Activated naive CD4-positive, alpha-beta T cell (primary cell): ENCODE measurements around the gene POU2F2.
"Not testable (repeated sequence)": the region's sequence is repeated elsewhere in the genome, so short reads cannot be mapped to it uniquely, and the experiment has no call there.

Experiments used
- DNase-seq, 4 experiments: peaks; one replicate each; lab custom pipeline; 2025; lab: John Stamatoyannopoulos, UW

The POU2F2 gene

DNA sequence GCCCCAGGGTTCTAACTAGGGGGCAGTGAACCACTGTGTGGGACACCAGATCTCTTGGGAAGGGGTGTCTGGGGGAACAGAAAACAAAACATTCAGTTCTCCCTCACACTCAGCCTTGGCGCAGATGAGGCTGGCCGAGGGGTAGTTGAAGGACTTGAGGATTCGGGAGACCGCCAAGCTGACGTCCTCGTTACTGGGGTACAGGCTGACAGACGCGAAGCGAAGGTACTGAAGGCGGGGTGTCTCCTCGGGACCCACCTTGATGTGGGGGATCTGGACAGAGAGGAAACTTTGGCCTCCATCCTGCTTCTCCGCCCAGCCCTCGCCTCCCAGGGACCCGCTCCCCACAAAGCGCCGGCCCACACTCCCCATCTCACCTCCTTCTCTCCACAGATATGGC, 69.9 kb downstream of the POU2F2 start:
- DNase-seq = no peak

DNA sequence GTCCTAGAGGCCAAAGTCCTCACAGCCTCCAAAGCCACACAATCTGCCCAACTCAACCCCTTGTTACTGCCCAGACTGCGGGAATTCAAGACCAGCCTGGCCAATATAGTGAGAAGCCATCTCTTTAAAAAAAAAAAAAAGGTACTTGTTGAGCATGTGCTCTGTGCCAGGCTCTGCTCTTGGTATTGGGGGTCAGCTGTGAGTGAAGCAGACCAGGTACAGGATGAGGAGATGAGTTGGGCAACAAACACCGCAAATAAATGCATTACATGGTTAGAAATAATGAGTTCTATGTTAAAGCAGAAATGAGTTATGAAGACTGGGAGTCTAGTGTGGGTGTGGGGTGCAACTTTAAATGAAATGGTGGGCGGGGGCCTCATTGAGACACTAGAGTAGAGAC, 72.1 kb downstream of the POU2F2 start:
- DNase-seq = no peak

DNA sequence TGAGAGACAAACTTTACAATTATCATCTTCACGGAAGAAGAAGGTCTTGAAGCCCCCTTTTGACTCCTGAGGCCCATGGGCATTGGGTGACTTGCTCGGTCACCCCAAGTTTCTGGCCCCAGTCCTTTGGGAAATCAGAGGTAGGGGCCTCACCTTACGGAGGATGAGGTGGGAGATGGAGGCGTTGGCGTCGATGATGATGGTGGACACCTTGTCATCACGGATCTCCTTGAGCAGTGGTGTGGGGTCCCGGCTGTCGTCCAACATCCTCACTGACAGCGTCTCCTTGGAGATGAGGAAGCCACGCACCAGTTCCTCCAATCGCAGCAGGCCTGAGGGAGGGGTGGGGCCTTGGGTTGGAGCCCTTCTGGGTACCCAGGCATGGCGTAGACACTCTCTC, 73.0 kb downstream of the POU2F2 start:
- no peak for DNase-seq

DNA sequence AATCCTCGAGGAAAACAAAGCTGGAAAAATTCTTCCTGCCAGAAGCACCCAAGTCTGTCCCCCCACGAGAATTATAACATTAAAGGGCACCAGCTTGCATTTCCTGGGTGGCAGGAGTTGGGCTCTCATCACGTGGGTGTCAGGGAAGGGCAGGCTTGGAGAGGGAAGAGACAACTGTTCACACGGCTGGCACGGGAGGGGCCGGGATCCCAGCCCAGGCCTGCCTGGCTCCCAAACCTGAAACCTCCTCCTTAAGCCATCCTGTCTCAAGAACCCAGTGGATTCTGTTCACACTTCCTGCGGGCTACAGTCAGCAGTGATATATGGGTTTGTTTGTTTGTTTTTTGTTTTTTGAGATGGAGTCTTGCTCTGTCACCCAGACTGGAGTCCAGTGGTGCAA, 74.4 kb downstream of the POU2F2 start:
- no peak for DNase-seq

DNA sequence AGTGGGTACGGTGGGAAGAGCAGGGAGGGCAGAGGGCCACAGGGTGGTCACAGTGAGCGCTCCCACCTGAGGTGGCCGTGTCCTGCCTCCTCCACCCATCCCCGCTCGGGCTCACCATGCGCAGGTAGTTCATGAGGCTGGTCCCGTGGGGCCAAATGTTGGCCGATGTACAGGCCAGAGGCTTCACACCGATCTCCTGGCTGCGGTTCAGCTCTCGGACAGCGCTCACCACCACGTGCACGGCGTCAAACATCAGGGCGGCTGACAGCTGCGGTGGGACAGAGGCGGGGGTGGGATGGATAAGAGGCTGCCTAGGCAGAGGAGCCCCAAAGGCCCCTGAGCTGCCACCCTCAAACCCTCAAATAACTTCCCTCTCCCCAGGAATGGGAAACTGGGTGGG, 78.0 kb downstream of the POU2F2 start:
- no peak for DNase-seq

DNA sequence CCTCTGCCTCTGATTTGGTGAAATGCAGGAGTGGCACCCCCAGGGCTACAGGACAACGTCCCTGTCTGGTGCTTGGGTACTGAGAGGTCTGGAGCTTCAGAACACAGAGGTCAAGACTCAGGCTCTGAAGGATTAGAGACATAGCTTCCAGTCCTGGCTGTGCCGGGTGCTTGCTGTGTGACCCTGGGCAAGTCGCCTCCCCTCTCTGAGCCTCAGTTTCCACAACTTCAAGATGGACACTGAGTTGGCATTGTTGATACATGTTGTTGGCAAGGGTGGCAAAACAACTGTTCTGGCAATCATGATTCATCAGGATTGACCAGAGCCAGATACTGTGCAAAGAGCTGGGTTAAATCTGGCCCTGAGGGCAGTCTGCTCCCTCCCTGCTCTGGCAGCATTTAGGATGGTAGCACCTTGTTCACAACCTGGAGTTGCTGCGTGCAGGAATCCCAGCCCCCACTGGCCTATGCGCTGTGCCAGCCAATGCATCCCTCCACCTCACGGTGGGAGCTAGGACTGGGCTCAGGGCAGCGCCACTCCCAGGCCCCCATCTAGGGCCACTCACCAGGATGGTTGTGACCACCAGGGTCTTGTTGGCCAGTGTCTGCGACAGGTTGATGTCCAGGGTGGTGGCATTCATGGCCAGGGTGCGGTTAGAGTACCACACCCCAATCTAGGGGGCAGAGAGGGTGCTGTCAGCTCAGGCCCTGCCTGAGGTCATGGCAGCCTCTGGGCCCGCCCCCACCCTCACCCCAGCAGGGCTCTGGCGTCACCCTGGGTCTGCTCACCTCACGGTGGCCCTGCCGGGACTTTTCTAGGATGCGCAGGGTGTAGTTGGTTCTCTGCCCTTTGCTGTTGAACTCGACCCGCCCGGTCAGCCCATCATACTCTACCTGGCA, 79.0 kb downstream of the POU2F2 start:
- no peak for DNase-seq

DNA sequence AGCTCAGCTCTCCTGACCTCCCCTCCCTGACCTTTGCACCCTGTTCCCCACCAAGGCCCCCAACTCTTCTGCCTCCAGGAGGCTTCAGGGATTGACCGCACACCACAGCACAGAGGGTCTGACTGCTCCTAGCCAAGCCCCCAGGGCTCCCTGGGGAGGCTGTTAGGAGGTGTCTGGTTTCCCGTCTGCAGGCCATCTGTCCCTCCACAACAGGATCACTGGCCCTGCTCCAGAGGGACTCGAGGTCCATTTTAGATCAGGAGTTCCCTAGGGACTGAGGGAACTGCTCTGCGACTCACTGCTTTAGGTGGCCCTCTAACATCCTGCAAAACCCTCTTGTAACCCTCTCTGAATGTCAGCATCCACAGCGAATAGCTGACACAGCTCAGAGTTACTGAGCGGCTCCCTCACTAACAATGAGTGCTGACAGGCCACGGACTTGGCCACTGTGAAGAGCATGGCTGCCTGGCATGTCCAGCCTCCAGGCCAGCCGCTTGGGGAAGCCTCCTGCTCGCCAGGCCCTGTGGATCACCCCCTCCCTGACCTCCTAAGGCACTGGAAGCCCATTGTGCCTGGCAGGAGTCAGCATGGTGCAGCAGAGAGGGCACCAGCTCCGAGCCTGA, 79.9 kb downstream of the POU2F2 start:
- DNase-seq = no peak

DNA sequence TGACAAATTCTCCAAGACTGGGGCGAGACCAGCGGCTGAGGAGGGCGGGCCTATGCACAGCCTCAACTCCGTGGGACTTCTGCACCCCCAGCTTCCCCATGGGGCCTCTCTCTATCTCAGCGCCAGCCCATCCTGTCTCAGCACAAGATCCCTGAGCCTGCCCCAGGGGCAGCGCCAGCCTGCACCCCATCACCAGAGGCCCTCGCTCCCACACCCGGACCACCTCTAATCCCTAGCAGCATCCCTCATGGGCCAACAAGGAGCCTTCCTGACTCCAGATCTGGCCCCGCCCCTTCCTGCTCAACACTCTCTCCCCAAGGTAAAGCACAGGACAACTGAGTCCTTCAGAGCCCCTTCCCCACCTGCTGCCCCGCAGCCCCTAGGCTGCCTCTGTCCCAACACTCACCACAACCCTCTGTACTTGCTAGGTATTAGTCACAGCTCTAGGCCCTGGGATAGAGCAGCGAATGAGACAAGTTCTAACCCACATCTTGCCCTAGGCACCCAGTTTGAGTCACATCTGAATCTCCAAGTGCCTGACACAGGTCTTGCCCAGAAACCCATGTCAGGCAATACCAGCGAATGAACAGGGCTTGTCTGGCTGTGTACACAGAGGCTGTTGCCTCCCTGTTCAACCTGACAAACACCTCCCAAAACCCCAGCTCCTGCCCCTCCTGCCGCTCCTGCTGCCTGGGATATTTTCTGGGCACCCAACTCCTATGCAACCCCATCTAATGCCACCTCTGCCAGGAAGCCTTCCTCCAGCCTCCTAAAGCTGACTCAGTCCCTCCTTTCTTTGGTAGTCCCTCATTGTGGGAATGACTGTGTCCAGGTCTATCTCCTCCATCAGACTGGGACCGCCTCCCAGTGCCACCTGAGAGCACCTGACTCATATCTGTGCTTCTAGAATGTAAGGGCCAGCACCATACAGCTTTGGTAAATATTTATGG, 80.8 kb downstream of the POU2F2 start:
- no peak for DNase-seq

DNA sequence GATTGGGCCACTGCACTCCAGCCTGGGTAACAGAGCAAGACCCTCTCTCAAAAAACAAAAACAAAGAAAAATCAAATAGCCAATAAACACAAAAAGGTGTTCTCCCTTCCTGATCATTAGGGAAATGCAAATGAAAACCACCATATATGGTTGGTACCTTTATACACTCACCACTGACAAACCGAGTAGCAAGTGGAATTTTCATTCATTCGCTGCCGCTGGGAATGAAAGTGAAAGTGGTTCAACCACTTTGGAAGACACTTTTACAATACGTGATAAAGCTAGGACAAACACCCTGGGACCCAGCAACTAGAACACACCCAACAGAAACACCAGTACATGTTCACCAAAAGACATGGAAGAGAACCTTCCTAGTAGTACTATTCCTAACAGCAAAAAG, 83.3 kb downstream of the POU2F2 start:
- no peak for DNase-seq

DNA sequence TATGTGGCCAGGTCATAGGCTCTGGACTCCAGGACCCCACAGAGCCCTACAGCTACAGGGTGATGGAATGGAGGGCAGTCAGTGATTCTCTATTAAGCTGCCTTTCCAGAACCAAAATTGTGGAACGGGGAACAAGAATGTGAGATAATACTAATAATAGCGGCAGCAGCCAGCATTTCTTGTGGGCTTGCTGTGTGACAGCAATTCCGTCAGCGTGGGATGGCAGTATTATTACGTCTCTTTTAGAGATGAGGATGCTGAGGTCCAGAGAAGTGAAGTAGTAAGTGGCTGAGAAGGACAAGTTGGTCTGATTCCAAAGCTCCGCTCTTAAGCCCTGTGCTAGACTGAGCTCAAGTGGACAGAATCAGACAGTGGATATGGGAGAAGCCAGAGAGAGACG, 86.7 kb downstream of the POU2F2 start:
- no peak for DNase-seq

DNA sequence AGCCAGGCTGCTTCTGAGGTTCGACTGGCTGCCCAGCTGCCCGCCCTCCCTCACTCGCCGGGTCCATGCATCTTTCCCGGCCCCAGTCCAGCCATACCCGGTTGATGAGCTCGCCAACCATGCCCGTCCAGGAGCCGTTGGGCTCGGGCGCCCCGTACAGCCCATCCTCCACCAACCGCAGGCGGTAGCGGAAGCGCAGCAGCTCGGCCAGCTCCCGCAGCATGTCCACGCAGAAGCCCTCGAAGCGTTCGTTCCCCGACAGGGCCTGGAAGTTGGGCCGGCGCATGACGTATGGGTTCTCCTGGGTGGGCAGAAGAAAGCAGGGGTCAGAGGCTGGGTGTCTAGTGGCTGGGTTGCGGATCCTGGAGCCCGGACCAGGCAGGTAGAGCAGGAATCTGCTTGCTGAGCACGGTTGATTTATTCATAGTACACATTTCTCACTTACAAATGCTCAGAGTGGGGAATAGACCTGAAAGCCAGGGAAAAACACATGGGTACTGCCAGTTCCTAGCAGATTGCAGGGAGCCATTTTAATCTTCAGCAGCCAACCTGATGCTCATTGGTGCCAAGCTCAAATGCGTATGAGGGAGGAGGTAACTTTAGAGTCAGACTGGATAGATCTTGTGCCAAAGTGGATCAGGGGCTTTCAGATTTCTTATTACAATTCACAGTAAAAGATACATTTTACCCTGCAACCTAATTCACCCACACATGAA, 89.6 kb downstream of the POU2F2 start:
- no peak for DNase-seq

DNA sequence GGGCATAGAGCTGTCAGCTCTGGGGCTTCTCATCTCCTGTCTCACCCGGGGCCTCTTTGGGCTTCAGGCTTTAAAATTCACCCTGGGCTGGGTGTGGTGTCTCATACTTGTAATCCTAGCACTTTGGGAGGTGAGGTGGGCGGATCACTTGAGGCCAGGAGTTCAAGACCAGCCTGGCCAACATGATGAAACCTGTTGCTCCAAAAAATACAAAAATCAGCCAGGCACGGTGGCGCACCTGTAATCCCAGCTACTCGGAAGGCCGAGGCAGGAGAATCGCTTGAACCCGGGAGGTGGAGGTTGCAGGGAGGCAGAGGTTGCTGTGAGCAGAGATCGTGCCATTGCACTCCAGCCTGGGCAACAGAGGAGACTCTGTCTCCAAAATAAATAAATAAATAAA, 91.8 kb downstream of the POU2F2 start:
- DNase-seq = not testable (repeated sequence)

DNA sequence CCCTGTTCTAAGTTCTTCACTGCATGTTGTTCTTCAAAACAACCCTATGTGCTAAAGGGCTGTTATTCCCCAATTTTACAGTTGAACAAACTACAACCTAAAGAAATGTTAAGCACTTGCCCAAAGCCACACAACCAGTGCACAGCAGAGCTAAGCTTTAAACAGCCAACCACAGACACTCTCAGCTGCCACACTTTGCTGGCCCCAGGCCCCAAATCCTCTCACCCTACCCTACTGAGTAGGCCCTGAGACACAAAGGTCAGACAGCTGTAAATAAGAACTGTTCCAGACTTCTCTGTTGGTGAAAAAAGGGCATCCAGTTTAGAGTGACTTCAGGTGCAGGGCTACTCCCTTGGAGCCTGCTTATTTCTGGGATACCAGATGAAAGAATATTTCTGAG, 92.2 kb downstream of the POU2F2 start:
- DNase-seq = no peak

DNA sequence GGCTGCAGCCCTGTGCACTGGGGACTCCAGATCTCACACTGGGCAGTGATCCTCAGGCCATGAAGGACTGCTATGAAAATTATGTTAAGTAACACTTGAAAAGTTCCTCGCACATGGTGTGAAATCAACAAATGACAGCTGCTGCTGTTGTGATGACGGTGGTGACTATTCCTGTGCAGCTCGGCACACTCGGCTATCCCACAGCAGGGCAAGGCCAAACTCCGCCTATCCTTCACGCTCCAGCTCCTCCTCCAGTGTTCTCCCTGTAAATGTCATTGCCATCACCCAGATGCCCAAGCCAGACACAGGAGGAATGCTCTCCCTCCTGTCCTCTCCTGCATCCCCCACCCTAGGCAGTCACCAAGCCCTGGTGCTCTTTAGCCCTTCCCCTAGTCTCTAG, 93.6 kb downstream of the POU2F2 start:
- no peak for DNase-seq

DNA sequence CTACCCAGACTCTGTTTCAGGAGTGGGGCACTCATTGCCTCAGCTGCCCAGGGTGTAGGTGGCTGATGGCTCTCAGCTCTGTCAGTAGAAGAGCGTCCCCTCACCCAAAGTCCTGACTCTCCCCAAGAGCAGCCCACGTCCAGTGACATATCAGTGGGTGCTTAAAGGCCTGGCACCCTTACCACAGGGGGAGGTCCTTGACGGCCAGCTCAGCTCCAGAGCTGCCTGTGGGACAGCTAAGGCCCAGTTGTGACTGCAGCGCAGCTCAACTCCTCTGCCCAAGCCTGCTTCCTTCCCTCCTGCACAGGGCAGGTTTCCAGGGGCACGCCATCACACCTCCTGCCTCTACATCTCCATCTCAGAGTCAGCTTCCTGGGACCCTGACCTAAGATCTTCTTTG, 94.6 kb downstream of the POU2F2 start:
- DNase-seq = no peak
